ENCODE measurements around the gene LITAF. TPM values are rescaled to one million over a fixed set of nuclear protein-coding genes. Genes with fewer than 3 reads are reported as not detected.

The LITAF gene
- total RNA-seq, 2 experiments from 2014 or later = 12.2 to 43.2 TPM

DNA sequence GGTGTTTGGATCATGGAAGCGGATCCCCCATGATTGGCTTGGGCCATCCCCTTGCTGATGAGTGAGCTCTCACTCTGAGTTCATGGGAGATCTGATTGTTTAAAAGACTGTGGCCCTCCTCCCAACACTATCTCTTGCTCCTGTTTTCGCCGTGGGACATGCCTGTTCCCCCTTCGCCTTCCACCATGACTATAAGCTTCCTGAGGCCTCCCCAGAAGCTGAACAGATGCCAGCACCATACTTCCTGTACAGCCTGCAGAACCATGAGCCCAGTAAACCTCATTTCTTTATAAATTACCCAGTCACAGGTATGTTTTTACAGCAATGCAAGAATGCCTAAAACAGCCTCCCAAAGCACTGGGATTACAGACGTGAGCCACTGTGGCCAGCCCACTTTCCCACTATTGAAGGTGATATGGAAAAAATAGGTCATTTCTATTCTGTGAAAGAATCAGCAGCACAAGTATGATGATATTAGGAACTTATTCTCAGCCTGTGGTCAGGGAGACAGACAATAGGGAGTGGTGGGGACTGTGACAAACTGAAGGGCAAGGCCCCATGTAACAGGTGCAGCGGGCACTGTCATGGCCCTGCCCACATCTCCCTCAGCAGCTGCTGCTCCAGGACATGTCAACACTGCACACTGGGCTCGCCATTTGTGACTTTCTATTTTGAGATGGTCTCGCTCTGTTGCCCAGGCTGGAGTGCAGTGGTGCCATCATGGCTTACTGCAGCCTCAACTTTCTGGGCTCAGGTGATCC, 33.7 kb upstream of the LITAF start:
- Histone ChIP-seq H3K27ac (ENCODE audit: low read depth, low read length, poor library complexity, severe bottlenecking) (peak overlapping the region; percentile 99), H3K9me2 (ENCODE audit: insufficient read depth, low read length) (no peaks in the 10 kb centered on the region), H3K4me1 (ENCODE audit: insufficient read depth, low read length, poor library complexity, severe bottlenecking) (peaks cover 75% of the 10 kb centered on the region), H4K20me1 (ENCODE audit: insufficient read depth, low read length) (no peaks in the 10 kb centered on the region), H3K4me3 (ENCODE audit: low read depth, low read length, poor library complexity, severe bottlenecking) (peak overlapping the region; percentile 17), H3K36me3 (ENCODE audit: insufficient read depth, low read length) (peaks cover 8% of the 10 kb centered on the region), H3K4me2 (ENCODE audit: low read length) (peak overlapping the region; percentile 58; the same call in 1 of the 2 replicates), H2AFZ (ENCODE audit: low read length) (no peak overlapping the region), H3K9me3 (ENCODE audit: low read length) (peaks cover 20% of the 10 kb centered on the region), H3K79me2 (ENCODE audit: insufficient read depth, low read depth, low read length) (no peaks in the 10 kb centered on the region)
- intact Hi-C loops (cut with micrococcal nuclease; ENCODE audit: unreplicated experiment) = loop anchor here (5.0 kb wide), 1 partner anchor 308 kb away; no protein-coding TSS in a partner anchor
- ChIA-PET POLR2A (interaction anchor here (0.7 to 2.9 kb wide), 3 partner anchors 9 to 13 kb away, joined by 5 to 12 read pairs (median 8); no protein-coding TSS in a partner anchor), CTCF (ENCODE audit: unreplicated experiment) (no interaction called here)
- TF ChIP-seq, protein P1, sequence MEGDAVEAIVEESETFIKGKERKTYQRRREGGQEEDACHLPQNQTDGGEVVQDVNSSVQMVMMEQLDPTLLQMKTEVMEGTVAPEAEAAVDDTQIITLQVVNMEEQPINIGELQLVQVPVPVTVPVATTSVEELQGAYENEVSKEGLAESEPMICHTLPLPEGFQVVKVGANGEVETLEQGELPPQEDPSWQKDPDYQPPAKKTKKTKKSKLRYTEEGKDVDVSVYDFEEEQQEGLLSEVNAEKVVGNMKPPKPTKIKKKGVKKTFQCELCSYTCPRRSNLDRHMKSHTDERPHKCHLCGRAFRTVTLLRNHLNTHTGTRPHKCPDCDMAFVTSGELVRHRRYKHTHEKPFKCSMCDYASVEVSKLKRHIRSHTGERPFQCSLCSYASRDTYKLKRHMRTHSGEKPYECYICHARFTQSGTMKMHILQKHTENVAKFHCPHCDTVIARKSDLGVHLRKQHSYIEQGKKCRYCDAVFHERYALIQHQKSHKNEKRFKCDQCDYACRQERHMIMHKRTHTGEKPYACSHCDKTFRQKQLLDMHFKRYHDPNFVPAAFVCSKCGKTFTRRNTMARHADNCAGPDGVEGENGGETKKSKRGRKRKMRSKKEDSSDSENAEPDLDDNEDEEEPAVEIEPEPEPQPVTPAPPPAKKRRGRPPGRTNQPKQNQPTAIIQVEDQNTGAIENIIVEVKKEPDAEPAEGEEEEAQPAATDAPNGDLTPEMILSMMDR (conservative IDR thresholded peaks at IDR 0.05; ENCODE audit: low read length) = no peak
- no peak for TF ChIP-seq EZH2phosphoT487 (IDR thresholded peaks at IDR 0.05; ENCODE audit: borderline replicate concordance, low read depth, low read length)
- no TSS peak for BruUV-seq (replicated peaks)
- peak; percentile 51 for DNase-seq (ENCODE audit: low spot score)

GRCh38 chr16:11619327-11619851, 32.7 kb upstream of the LITAF start:
- no TSS peak for BruUV-seq (replicated peaks)
- POLR2A ChIA-PET = interaction anchor here (0.6 to 2.2 kb wide), 3 partner anchors 10 to 63 kb away, joined by 5 to 8 read pairs (median 8); no protein-coding TSS in a partner anchor
- Histone ChIP-seq H2AFZ (ENCODE audit: low read length) (peak overlapping the region; percentile 16; the same call in 1 of the 2 replicates), H3K4me2 (ENCODE audit: low read length) (peak overlapping the region; percentile 58), H3K79me2 (ENCODE audit: insufficient read depth, low read depth, low read length) (no peaks in the 10 kb centered on the region), H3K4me1 (ENCODE audit: insufficient read depth, low read length, poor library complexity, severe bottlenecking) (peaks cover 71% of the 10 kb centered on the region), H3K9me3 (ENCODE audit: low read length) (peaks cover 20% of the 10 kb centered on the region), H3K36me3 (ENCODE audit: insufficient read depth, low read length) (peaks cover 8% of the 10 kb centered on the region), H3K27ac (ENCODE audit: low read depth, low read length, poor library complexity, severe bottlenecking) (peak overlapping the region; percentile 99), H3K9me2 (ENCODE audit: insufficient read depth, low read length) (no peaks in the 10 kb centered on the region), H3K4me3 (ENCODE audit: low read depth, low read length, poor library complexity, severe bottlenecking) (peak overlapping the region; percentile 17), H4K20me1 (ENCODE audit: insufficient read depth, low read length) (no peaks in the 10 kb centered on the region)
- CTCF ChIA-PET (ENCODE audit: unreplicated experiment) = interaction anchor here (0.6 to 1.4 kb wide), 3 partner anchors 10 to 212 kb away, joined by 3 to 5 read pairs (median 3); no protein-coding TSS in a partner anchor
- peak; percentile 93 for DNase-seq (ENCODE audit: low spot score)
- TF ChIP-seq, protein P1 (conservative IDR thresholded peaks at IDR 0.05; ENCODE audit: low read length) = no peak
- TF ChIP-seq EZH2phosphoT487 (IDR thresholded peaks at IDR 0.05; ENCODE audit: borderline replicate concordance, low read depth, low read length) = no peak
- intact Hi-C loops (cut with micrococcal nuclease; ENCODE audit: unreplicated experiment) = loop anchor here (1.0 to 2.0 kb wide), 2 partner anchors 33 to 63 kb away; partner anchors contain the start of gene LITAF
